H1 (cell line): ENCODE results near the gene TRAIP. TPM values are rescaled to one million over a fixed set of nuclear protein-coding genes. Genes with fewer than 3 reads are reported as not detected.

Source experiments
- BRCA1 ChIP-seq: IDR thresholded peaks from 2 replicates; pipeline ENCODE4 v1.6.1; 2012; ENCODE audit warnings: low read depth, low read length, improper control_type of control experiment
- CHD7 ChIP-seq: fragments of 300-600 bp; sonication (generic); IDR thresholded peaks from 2 replicates; pipeline ENCODE4 v1.7.1; 2012; ENCODE audit warnings: low read length, moderate library complexity, mild to moderate bottlenecking, inconsistent platforms; ENCODE audit not compliant: insufficient replicate concordance
- CREB1 ChIP-seq: IDR thresholded peaks from 2 replicates; pipeline ENCODE4 v1.6.1; 2012; ENCODE audit warnings: inconsistent platforms
- GABPA ChIP-seq: IDR thresholded peaks from 2 replicates; pipeline ENCODE4 v1.6.1; 2011; ENCODE audit warnings: mild to moderate bottlenecking, low read length, moderate library complexity, borderline replicate concordance; ENCODE audit not compliant: insufficient read depth
- JUN ChIP-seq: IDR thresholded peaks from 2 replicates; pipeline ENCODE4 v1.6.1; 2011; ENCODE audit warnings: low read depth, mild to moderate bottlenecking, improper control_type of control experiment, low read length
- KDM4A ChIP-seq: IDR thresholded peaks from one replicate; pipeline ENCODE4 v1.7.1; 2012; ENCODE audit warnings: low read depth, mild to moderate bottlenecking, moderate library complexity, low read length, inconsistent platforms; ENCODE audit not compliant: severe bottlenecking
- SIN3A ChIP-seq, 2 experiments: IDR thresholded peaks in 1 of 2; conservative IDR thresholded peaks in 1 of 2; 2 replicates each; pipeline ENCODE4 v1.6.1; 2011 to 2012; ENCODE audit warnings: low read length in 2 of 2, improper control_type of control experiment in 1 of 2, low read depth in 1 of 2, mild to moderate bottlenecking in 1 of 2
- SIX5 ChIP-seq: IDR thresholded peaks from 2 replicates; pipeline ENCODE4 v1.6.1; 2011; ENCODE audit warnings: mild to moderate bottlenecking, low read depth, low read length
- SP1 ChIP-seq: IDR thresholded peaks from 2 replicates; pipeline ENCODE4 v1.6.1; 2011; ENCODE audit warnings: low read depth, low read length
- SUZ12 ChIP-seq: fragments of 200-600 bp; sonication (generic); IDR thresholded peaks from 2 replicates; pipeline ENCODE4 v1.6.1; 2012; ENCODE audit warnings: mild to moderate bottlenecking, inconsistent platforms, low read length, moderate library complexity, mixed read lengths
- TAF1 ChIP-seq: IDR thresholded peaks from 2 replicates; pipeline ENCODE4 v1.6.1; 2011; ENCODE audit warnings: mild to moderate bottlenecking, low read depth, low read length
- TCF12 ChIP-seq: IDR thresholded peaks from 2 replicates; pipeline ENCODE4 v1.6.1; 2011; ENCODE audit warnings: low read depth, mild to moderate bottlenecking, low read length
- polyA plus RNA-seq, 7 experiments: library from polyadenylated mRNA; depleted of rRNA in 3 of 7; stranded (reverse) in 5 of 7; unstranded in 2 of 7; fragments of >200 nt in 5 of 7; fragments of 200-250 nt in 2 of 7; gene quantifications; 1 replicate in 5 of 7; 2 replicates in 1 of 7; 4 replicates in 1 of 7; pipeline versions ENCODE4 v1.2.1 to v1.2.3, GENCODE V29; 2011 to 2013; ENCODE audit warnings: missing spikeins in 2 of 7, mixed read lengths in 2 of 7
- total RNA-seq: library from RNA; stranded (reverse); fragmentation: NEBNext Ultra II Directional; extraction: Animal tissue kit (Norgen Biotek cat#: 25700); gene quantifications from 2 replicates; pipeline ENCODE4 v1.2.1, GENCODE V29; 2021

The TRAIP gene
- total and polyA plus RNA-seq, 2 of the 8 experiments (the other 6 are each of a cell fraction or from before 2014, with no cell fraction given), result 27.7 to 28.1 TPM

- TF ChIP-seq CHD7, result no peak
- no peak for TF ChIP-seq SIX5
- TF ChIP-seq JUN, result no peak
- TF ChIP-seq CREB1, result no peak
- no peak for TF ChIP-seq KDM4A
- TF ChIP-seq TCF12, result no peak
- no peak for TF ChIP-seq BRCA1
- no peak for TF ChIP-seq GABPA
- TF ChIP-seq SP1, result no peak
- no peak for TF ChIP-seq SUZ12
- TF ChIP-seq SIN3A (conservative IDR thresholded peaks at IDR 0.05 in 1 of 2, IDR thresholded peaks at IDR 0.05 in 1 of 2; ENCODE audit: low read depth in 1 of 2, low read length in 2 of 2), result no peak
- TF ChIP-seq TAF1, result no peak
- TF ChIP-seq, all 59 proteins: peak for 0
These were observed 69.2 kb downstream of the TRAIP start (continued) for GRCh38 chr3:49787182-49787464.
